GM19240 (cell line): ENCODE data around the gene NUDT1.
"Not testable (repeated sequence)": the region's sequence is repeated elsewhere in the genome, so short reads cannot be mapped to it uniquely, and the experiment has no call there.

Experiments used
- DNase-seq: peaks from one replicate; pipeline ENCODE4 v3.0.0; 2011; ENCODE audit warnings: low spot score; ENCODE audit not compliant: insufficient read length

The NUDT1 gene

GRCh38 chr7:2269089-2269990, 27.3 kb downstream of the NUDT1 start:
- not testable (repeated sequence) for DNase-seq

GRCh38 chr7:2269991-2270460, 28.0 kb downstream of the NUDT1 start:
- DNase-seq, result no peak

- no peak for DNase-seq
Measured at GRCh38 chr7:2270495-2270894, 28.5 kb downstream of the NUDT1 start.

GRCh38 chr7:2271273-2272026, 29.4 kb downstream of the NUDT1 start:
- DNase-seq, result no peak

GRCh38 chr7:2272031-2272430, 30.0 kb downstream of the NUDT1 start:
- DNase-seq, result no peak

- DNase-seq, result no peak
Measured at GRCh38 chr7:2273866-2274265, 31.8 kb downstream of the NUDT1 start.

- no peak for DNase-seq
Measured at GRCh38 chr7:2274666-2275065, 32.6 kb downstream of the NUDT1 start.

GRCh38 chr7:2275101-2275500, 33.1 kb downstream of the NUDT1 start:
- DNase-seq, result no peak

- no peak for DNase-seq
Measured at GRCh38 chr7:2276107-2276506, 34.1 kb downstream of the NUDT1 start.

- DNase-seq, result no peak
Measured at GRCh38 chr7:2278026-2278425, 36.0 kb downstream of the NUDT1 start.

GRCh38 chr7:2279896-2280295, 37.9 kb downstream of the NUDT1 start:
- no peak for DNase-seq

- DNase-seq, result no peak
Measured at GRCh38 chr7:2280424-2280823, 38.4 kb downstream of the NUDT1 start.

- no peak for DNase-seq
Measured at GRCh38 chr7:2281541-2281940, 39.5 kb downstream of the NUDT1 start.

GRCh38 chr7:2282185-2282751, 40.2 kb downstream of the NUDT1 start:
- no peak for DNase-seq

GRCh38 chr7:2283074-2283473, 41.0 kb downstream of the NUDT1 start:
- DNase-seq, result no peak

GRCh38 chr7:2287745-2288144, 45.7 kb downstream of the NUDT1 start:
- no peak for DNase-seq

- no peak for DNase-seq
Measured at GRCh38 chr7:2288503-2288902, 46.5 kb downstream of the NUDT1 start.

- DNase-seq, result no peak
Measured at GRCh38 chr7:2289111-2289586, 47.1 kb downstream of the NUDT1 start.

- no peak for DNase-seq
Measured at GRCh38 chr7:2289621-2290020, 47.6 kb downstream of the NUDT1 start.

- no peak for DNase-seq
Measured at GRCh38 chr7:2290877-2291276, 48.9 kb downstream of the NUDT1 start.

GRCh38 chr7:2295936-2296620, 54.1 kb downstream of the NUDT1 start:
- DNase-seq, result no peak
